ENCODE measurements around the gene PRKCB.

DNA sequence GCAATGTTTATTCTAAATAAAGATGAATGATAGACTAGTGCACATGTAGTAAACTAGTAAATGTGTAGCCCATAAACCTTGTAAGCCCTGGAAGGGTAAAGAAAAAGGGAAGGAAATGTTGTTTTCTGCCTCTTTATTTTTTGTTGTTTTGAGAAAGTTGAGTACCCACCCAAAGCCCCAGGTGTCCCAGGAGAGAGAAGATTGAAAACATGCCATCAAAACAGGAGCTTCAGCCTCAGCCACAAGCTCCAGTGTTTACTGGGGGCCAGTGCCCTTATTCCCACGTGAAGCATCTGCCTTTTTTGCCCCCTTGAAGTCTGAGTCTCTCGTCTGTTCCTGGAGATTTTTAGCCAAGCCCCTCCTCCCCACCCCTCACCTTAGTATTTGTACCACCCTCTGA, 121.5 kb downstream of the PRKCB start:
- TF ChIP-seq, protein P1, sequence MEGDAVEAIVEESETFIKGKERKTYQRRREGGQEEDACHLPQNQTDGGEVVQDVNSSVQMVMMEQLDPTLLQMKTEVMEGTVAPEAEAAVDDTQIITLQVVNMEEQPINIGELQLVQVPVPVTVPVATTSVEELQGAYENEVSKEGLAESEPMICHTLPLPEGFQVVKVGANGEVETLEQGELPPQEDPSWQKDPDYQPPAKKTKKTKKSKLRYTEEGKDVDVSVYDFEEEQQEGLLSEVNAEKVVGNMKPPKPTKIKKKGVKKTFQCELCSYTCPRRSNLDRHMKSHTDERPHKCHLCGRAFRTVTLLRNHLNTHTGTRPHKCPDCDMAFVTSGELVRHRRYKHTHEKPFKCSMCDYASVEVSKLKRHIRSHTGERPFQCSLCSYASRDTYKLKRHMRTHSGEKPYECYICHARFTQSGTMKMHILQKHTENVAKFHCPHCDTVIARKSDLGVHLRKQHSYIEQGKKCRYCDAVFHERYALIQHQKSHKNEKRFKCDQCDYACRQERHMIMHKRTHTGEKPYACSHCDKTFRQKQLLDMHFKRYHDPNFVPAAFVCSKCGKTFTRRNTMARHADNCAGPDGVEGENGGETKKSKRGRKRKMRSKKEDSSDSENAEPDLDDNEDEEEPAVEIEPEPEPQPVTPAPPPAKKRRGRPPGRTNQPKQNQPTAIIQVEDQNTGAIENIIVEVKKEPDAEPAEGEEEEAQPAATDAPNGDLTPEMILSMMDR (IDR thresholded peaks at IDR 0.05) = no peak
- no peak for TF ChIP-seq POLR2A (IDR thresholded peaks at IDR 0.05)
